Lung microvascular endothelial cell (primary cell): ENCODE results near the gene SLC25A38. TPM values are rescaled to one million over a fixed set of nuclear protein-coding genes. Genes with fewer than 3 reads are reported as not detected.
"Not testable (repeated sequence)": the region's sequence is repeated elsewhere in the genome, so short reads cannot be mapped to it uniquely, and the experiment has no call there.

Experiments
- DNase-seq, 2 donors: peaks; one replicate each; pipeline versions ENCODE4 v3.0.0 to v3.0.0-alpha.2; 2010; ENCODE audit warnings: low read depth in 2 of 2
- total RNA-seq: library from RNA; depleted of rRNA; stranded (reverse); fragments of >200 nt; gene quantifications from 2 replicates; pipeline ENCODE4 v1.2.1, GENCODE V29; 2014

The SLC25A38 gene
- total RNA-seq, 1 donor from 2014 or later = 16.1 TPM

GRCh38 chr3:39407259-39407629, 24.1 kb downstream of the SLC25A38 start:
- peak; percentile 28 to 41 for DNase-seq

GRCh38 chr3:39407773-39408492, 24.8 kb downstream of the SLC25A38 start:
- no peak for DNase-seq

- DNase-seq = no peak
Measured at GRCh38 chr3:39408493-39409372, 25.6 kb downstream of the SLC25A38 start.

GRCh38 chr3:39409514-39410136, 26.5 kb downstream of the SLC25A38 start:
- DNase-seq = no peak

- no peak for DNase-seq
Measured at GRCh38 chr3:39410893-39411292, 27.7 kb downstream of the SLC25A38 start.

GRCh38 chr3:39412668-39413260, 29.6 kb downstream of the SLC25A38 start:
- DNase-seq = no peak

GRCh38 chr3:39413691-39414420, 30.7 kb downstream of the SLC25A38 start:
- no peak for DNase-seq

- no peak for DNase-seq
Measured at GRCh38 chr3:39414421-39414907, 31.3 kb downstream of the SLC25A38 start.

- DNase-seq = not testable (repeated sequence)
Measured at GRCh38 chr3:39415302-39415701, 32.1 kb downstream of the SLC25A38 start.

- no peak for DNase-seq
Measured at GRCh38 chr3:39415983-39416382, 32.8 kb downstream of the SLC25A38 start.

- DNase-seq = not testable (repeated sequence)
Measured at GRCh38 chr3:39416998-39417397, 33.8 kb downstream of the SLC25A38 start.

- DNase-seq = not testable (repeated sequence)
Measured at GRCh38 chr3:39418556-39419225, 35.5 kb downstream of the SLC25A38 start.

GRCh38 chr3:39419742-39420315, 36.7 kb downstream of the SLC25A38 start:
- no peak for DNase-seq

GRCh38 chr3:39420543-39420942, 37.4 kb downstream of the SLC25A38 start:
- no peak for DNase-seq

- no peak for DNase-seq
Measured at GRCh38 chr3:39423436-39423970, 40.3 kb downstream of the SLC25A38 start.

GRCh38 chr3:39426312-39426711, 43.1 kb downstream of the SLC25A38 start:
- no peak for DNase-seq

- DNase-seq = no peak
Measured at GRCh38 chr3:39427506-39427905, 44.3 kb downstream of the SLC25A38 start.

- peak; percentile 77 to 87 for DNase-seq
Measured at GRCh38 chr3:39428745-39429201, 45.6 kb downstream of the SLC25A38 start.

- no peak for DNase-seq
Measured at GRCh38 chr3:39429466-39429865, 46.3 kb downstream of the SLC25A38 start.

- peak in 1 of 2 donors; percentile 28 for DNase-seq
Measured at GRCh38 chr3:39432342-39432741, 49.2 kb downstream of the SLC25A38 start.
